K562 (cell line): ENCODE results near the gene CD19. TPM values are rescaled to one million over a fixed set of nuclear protein-coding genes. Genes with fewer than 3 reads are reported as not detected.

Experiments used
- ATAC-seq: fragments of 200-7000 bp; cut with Tn5 transposase; 3 replicates; pipeline ENCODE4 v1.9.1; 2020; ENCODE audit warnings: moderate library complexity
- BruUV-seq: library from RNA; stranded (reverse); fragments of 400-500 nt; replicated peaks from 2 replicates; lab custom pipeline; 2021; lab: Mats Ljungman, UMichigan
- CTCF ChIA-PET: fragments of 300-600 bp; formaldehyde crosslinking; extraction: SDS; loops from one replicate; lab custom pipeline; 2021; ENCODE audit warnings: low intra/inter-chr PET ratio; lab: Yijun Ruan, JAX
- POLR2A ChIA-PET: fragments of 300-600, 350-650 bp; sonication (Branson Sonifier 250); formaldehyde crosslinking; extraction: SDS; loops from one replicate; lab custom pipeline; 2021; ENCODE audit warnings: antibody characterized with exemption, inconsistent platforms; lab: Yijun Ruan, JAX
- DNase-seq, 4 experiments: peaks; one replicate each; pipeline versions ENCODE4 v3.0.0 to v3.0.0-alpha.2; 2011 to 2018; ENCODE audit warnings: low spot score in 3 of 4, mixed read lengths in 3 of 4; ENCODE audit errors: extremely low read depth in 1 of 4
- FAIRE-seq: peaks from 2 replicates; lab custom pipeline; 2011; peaks lifted over from hg19 to GRCh38; lab: Jason Lieb, UNC
- H2AFZ ChIP-seq: 2 replicates; pipeline ENCODE4 v1.6.0; 2011; ENCODE audit warnings: low read depth, low read length, control low read depth, inconsistent platforms
- H3K27ac ChIP-seq: fragments of 200-600 bp; 3 replicates; pipeline ENCODE4 v1.8.0; 2011; ENCODE audit warnings: low read depth, mild to moderate bottlenecking, control low read depth, inconsistent platforms, low read length, moderate library complexity, mixed read lengths; ENCODE audit errors: extremely low read depth
- H3K27me3 ChIP-seq, 2 experiments: fragments of 300-600 bp in 1 of 2; 2 replicates in 1 of 2; 3 replicates in 1 of 2; pipeline versions ENCODE4 v1.6.0 to v1.8.0; 2011; ENCODE audit warnings: inconsistent platforms in 2 of 2, low read length in 2 of 2, mild to moderate bottlenecking in 1 of 2, mixed read lengths in 1 of 2, moderate library complexity in 1 of 2; ENCODE audit not compliant: control insufficient read depth in 2 of 2, insufficient read depth in 2 of 2
- H3K36me3 ChIP-seq: fragments of 300-600 bp; 3 replicates; pipeline ENCODE4 v1.8.0; 2011; ENCODE audit warnings: mild to moderate bottlenecking, low read length, inconsistent platforms; ENCODE audit not compliant: control insufficient read depth, insufficient read depth
- H3K4me1 ChIP-seq, 2 experiments: fragments of 200-600 bp in 1 of 2; replicated peaks in 1 of 2; 2 replicates in 1 of 2; 3 replicates in 1 of 2; pipeline versions ENCODE4 v1.5.1 to v1.8.0; 2011; ENCODE audit warnings: inconsistent platforms in 2 of 2, low read length in 2 of 2, mild to moderate bottlenecking in 1 of 2, mixed read lengths in 1 of 2, moderate library complexity in 1 of 2; ENCODE audit not compliant: control insufficient read depth in 2 of 2, insufficient read depth in 2 of 2
- H3K4me2 ChIP-seq: 2 replicates; pipeline ENCODE4 v1.6.1; 2011; ENCODE audit warnings: low read length, control low read depth, inconsistent platforms, mixed read lengths; ENCODE audit not compliant: insufficient read depth
- H3K4me3 ChIP-seq: fragments of 200-600 bp; sonication (generic), shearing (Covaris generic); 2 replicates; pipeline ENCODE4 v1.5.1; 2016; ENCODE audit warnings: control low read depth, inconsistent platforms
- H3K79me2 ChIP-seq: fragments of 200-600 bp; 3 replicates; pipeline ENCODE4 v1.8.0; 2011; ENCODE audit warnings: low read length, inconsistent platforms; ENCODE audit not compliant: control insufficient read depth, insufficient read depth
- H3K9ac ChIP-seq, 2 experiments: 2 replicates each; pipeline versions ENCODE4 v1.6.0 to v1.6.1; 2011; ENCODE audit warnings: low read depth in 2 of 2, low read length in 2 of 2, control low read depth in 1 of 2, inconsistent platforms in 1 of 2, mild to moderate bottlenecking in 1 of 2, mixed read lengths in 1 of 2; ENCODE audit not compliant: insufficient read depth in 1 of 2
- H3K9me1 ChIP-seq: one replicate; pipeline ENCODE4 v1.6.0; 2011; ENCODE audit warnings: inconsistent platforms, mild to moderate bottlenecking, low read length, moderate library complexity; ENCODE audit not compliant: control insufficient read depth, insufficient read depth
- H3K9me3 ChIP-seq: replicated peaks from 2 replicates; pipeline ENCODE4 v1.5.1; 2011; ENCODE audit warnings: low read depth, low read length, inconsistent platforms; ENCODE audit not compliant: control insufficient read depth, insufficient read depth
- H4K20me1 ChIP-seq: replicated peaks from 2 replicates; pipeline ENCODE4 v1.6.1; 2011; ENCODE audit warnings: low read length, inconsistent platforms, mixed read lengths; ENCODE audit not compliant: control insufficient read depth, insufficient read depth
- CREM ChIP-seq: IDR thresholded peaks from 2 replicates; pipeline ENCODE4 v1.6.1; 2014; ENCODE audit warnings: antibody characterized with exemption, low read depth
- HBP1 ChIP-seq: fragments of 450-650 bp; formaldehyde crosslinking; IDR thresholded peaks from 2 replicates; pipeline ENCODE4 v1.4.0; 2022; ENCODE audit warnings: missing genetic modification characterization
- HMG20B ChIP-seq: fragments of 250-450 bp; sonication (Bioruptor Pico); IDR thresholded peaks from 2 replicates; pipeline ENCODE4 v1.5.0; 2021; ENCODE audit warnings: mild to moderate bottlenecking
- MXI1 ChIP-seq: IDR thresholded peaks from 2 replicates; pipeline ENCODE4 v1.6.1; 2011; ENCODE audit warnings: low read depth, mild to moderate bottlenecking, improper control_type of control experiment, low read length
- STAG1 ChIP-seq: sonication (generic); formaldehyde crosslinking; IDR thresholded peaks from 2 replicates; pipeline ENCODE4 v1.5.0; 2020; ENCODE audit warnings: missing genetic modification reagents, borderline replicate concordance
- WGBS: fragments of 100-300 bp; shearing (Covaris generic); methylation state at CpG from one replicate; pipeline ENCODE4 v1.1.6; 2016; ENCODE audit warnings: low coverage, mixed read lengths; ENCODE audit not compliant: insufficient coverage; ENCODE audit errors: missing lambda C conversion rate; 5-methylcytosine and 5-hydroxymethylcytosine counted together
- in situ Hi-C: fragments of 300-500 bp; cut with MboI; formaldehyde crosslinking; loops from 4 replicates; pipeline ENCODE4 v1.15.0; 2018; ENCODE audit warnings: inconsistent platforms, mixed read lengths
- intact Hi-C: fragments of 100-400 bp; cut with micrococcal nuclease; formaldehyde crosslinking; loops from 2 replicates; pipeline ENCODE4 v1.14.2; 2022
- polyA plus RNA-seq, 8 experiments: library from polyadenylated mRNA; depleted of rRNA in 4 of 8; stranded (reverse) in 5 of 8; unstranded in 3 of 8; fragments of >200 nt; fragmentation: Nextera tagmentation in 2 of 8; fragmentation: Illumina TruSeq in 1 of 8; extraction: Ambion mirVana in 2 of 8; extraction: Trizol in 1 of 8; gene quantifications; 2 replicates each; pipeline versions ENCODE4 v1.2.1 to v1.2.3, GENCODE V29; 2011 to 2014; ENCODE audit warnings: inconsistent platforms in 1 of 8, missing spikeins in 1 of 8
- total RNA-seq, 7 experiments: library from RNA; depleted of rRNA in 6 of 7; stranded (reverse); fragments of >200 nt in 6 of 7; fragmentation: Illumina TruSeq in 2 of 7; extraction: Trizol in 2 of 7; gene quantifications; 2 replicates each; pipeline versions ENCODE4 v1.2.1 to v1.2.3, GENCODE V29; 2011 to 2021; ENCODE audit warnings: low replicate concordance in 1 of 7

Gene CD19
- total and polyA plus RNA-seq, 9 of the 15 experiments (the other 6 are each of a cell fraction or from before 2014, with no cell fraction given) = 0.27 to 3.7 (median 2.0) TPM; not detected in 1

GRCh38 chr16:28898266-28898665 is 33.5 kb upstream of the CD19 start:
- no peak for TF ChIP-seq MXI1
- TF ChIP-seq CREM = no peak
- no peak for TF ChIP-seq HBP1 (CRISPR knock-in tag)
- TF ChIP-seq STAG1 (CRISPR knock-in tag) = no peak
- TF ChIP-seq HMG20B (CRISPR knock-in tag) = no peak
- no peak for FAIRE-seq
- CTCF ChIA-PET = no interaction called here
- no TSS peak for BruUV-seq
- Histone ChIP-seq H3K9me3 (no peaks in the 10 kb centered on the region), H3K9me1 (no peaks in the 10 kb centered on the region), H3K27me3 (no peaks in the 10 kb centered on the region), H3K36me3 (no peaks in the 10 kb centered on the region; the same call in 2 of the 3 replicates), H3K27ac (no peak overlapping the region), H3K79me2 (no peaks in the 10 kb centered on the region), H3K4me2 (no peak overlapping the region), H4K20me1 (no peaks in the 10 kb centered on the region), H2AFZ (no peak overlapping the region), H3K4me1 (peaks cover 0 to 15% of the 10 kb centered on the region in 2 experiments; a peak in 2 of 5 replicates), H3K9ac (peak overlapping the region in 1 of 2 experiments; percentile 28; a peak in 1 of 4 replicates), H3K4me3 (no peak overlapping the region)
- POLR2A ChIA-PET = interaction anchor here (0.6 kb wide), 1 partner anchor 17 kb away, joined by 3 read pairs; no protein-coding TSS in a partner anchor
- intact Hi-C loops = no loop called here
- no peak for ATAC-seq
- 70% methylated on average over 15 of the region's 15 CpGs for WGBS
- in situ Hi-C loops = no loop called here
- DNase-seq = no peak
